H1 (cell line): ENCODE results near the gene LURAP1L. TPM values are rescaled to one million over a fixed set of nuclear protein-coding genes. Genes with fewer than 3 reads are reported as not detected.

Experiments
- CTCF ChIA-PET: fragments of 300-600 bp; sonication (Branson Sonifier 250); formaldehyde crosslinking; loops from one replicate; lab custom pipeline; 2021; ENCODE audit not compliant: partially characterized antibody; lab: Charles Lee
- POLR2A ChIA-PET: fragments of 300-600 bp; sonication (Branson Sonifier 250); formaldehyde crosslinking; loops from one replicate; lab custom pipeline; 2021; ENCODE audit warnings: inconsistent platforms; ENCODE audit not compliant: partially characterized antibody; lab: Charles Lee
- DNase-seq, 2 experiments: peaks; one replicate each; pipeline versions ENCODE4 v3.0.0 to v3.0.0-alpha.2; 2010 to 2022; ENCODE audit warnings: low spot score in 2 of 2, low read depth in 1 of 2, mixed read lengths in 1 of 2
- FAIRE-seq: peaks from 2 replicates; lab custom pipeline; 2011; peaks lifted over from hg19 to GRCh38; lab: Jason Lieb, UNC
- H2AFZ ChIP-seq: 2 replicates; pipeline ENCODE4 v1.8.1; 2012; ENCODE audit warnings: low read length, inconsistent platforms
- H2AK5ac ChIP-seq: 2 replicates; pipeline ENCODE4 v1.6.1; 2013; ENCODE audit warnings: low read depth, low read length
- H2BK120ac ChIP-seq: replicated peaks from 2 replicates; pipeline ENCODE3; 2013; ENCODE audit warnings: low read depth, low read length, inconsistent platforms
- H2BK12ac ChIP-seq: 2 replicates; pipeline ENCODE4 v1.6.1; 2013; ENCODE audit warnings: low read depth, low read length
- H2BK15ac ChIP-seq: 2 replicates; pipeline ENCODE4 v1.6.1; 2013; ENCODE audit warnings: low read length
- H2BK20ac ChIP-seq: 2 replicates; pipeline ENCODE4 v1.6.1; 2013; ENCODE audit warnings: low read length
- H2BK5ac ChIP-seq: 2 replicates; pipeline ENCODE4 v1.6.1; 2013; ENCODE audit warnings: low read depth, low read length
- H3K14ac ChIP-seq: 2 replicates; pipeline ENCODE4 v1.6.1; 2013; ENCODE audit warnings: inconsistent platforms; ENCODE audit not compliant: insufficient read length
- H3K18ac ChIP-seq: 2 replicates; pipeline ENCODE4 v1.6.1; 2013; ENCODE audit warnings: low read length; ENCODE audit errors: extremely low read depth
- H3K23ac ChIP-seq: 2 replicates; pipeline ENCODE4 v1.6.1; 2013; ENCODE audit warnings: inconsistent platforms; ENCODE audit not compliant: insufficient read length
- H3K23me2 ChIP-seq: 2 replicates; pipeline ENCODE4 v1.6.1; 2013; ENCODE audit warnings: low read depth, low read length
- H3K27ac ChIP-seq: 2 replicates; pipeline ENCODE4 v1.6.1; 2011; ENCODE audit warnings: low read depth, low read length, inconsistent platforms
- H3K27me3 ChIP-seq, 4 experiments: replicated peaks in 1 of 4; 1 replicate in 1 of 4; 2 replicates in 3 of 4; pipeline versions ENCODE4 v1.6.1 to v1.8.1; 2011 to 2013; ENCODE audit warnings: low read length in 3 of 4, mild to moderate bottlenecking in 3 of 4, inconsistent platforms in 2 of 4, mixed read lengths in 2 of 4, moderate library complexity in 1 of 4; ENCODE audit not compliant: control insufficient read depth in 3 of 4, insufficient read depth in 3 of 4; ENCODE audit errors: extremely low read depth in 1 of 4
- H3K36me3 ChIP-seq, 4 experiments: 2 replicates each; pipeline versions ENCODE4 v1.6.1 to v1.8.1; 2011 to 2013; ENCODE audit warnings: mild to moderate bottlenecking in 4 of 4, low read length in 3 of 4, moderate library complexity in 2 of 4, control low read depth in 1 of 4, inconsistent platforms in 1 of 4; ENCODE audit not compliant: insufficient read depth in 4 of 4, control insufficient read depth in 2 of 4
- H3K4ac ChIP-seq: replicated peaks from 2 replicates; pipeline ENCODE3; 2013; ENCODE audit warnings: low read length, low read depth, mixed read lengths, inconsistent platforms; ENCODE audit not compliant: insufficient read length
- H3K4me1 ChIP-seq, 4 experiments: replicated peaks in 1 of 4; 1 replicate in 1 of 4; 2 replicates in 3 of 4; pipeline versions ENCODE4 v1.6.1 to v1.8.1; 2011 to 2013; ENCODE audit warnings: low read length in 3 of 4, inconsistent platforms in 2 of 4, mixed read lengths in 1 of 4; ENCODE audit not compliant: insufficient read depth in 4 of 4, control insufficient read depth in 3 of 4
- H3K4me2 ChIP-seq, 2 experiments: 2 replicates each; pipeline versions ENCODE4 v1.6.1 to v1.8.1; 2011 to 2013; ENCODE audit warnings: low read depth in 2 of 2, low read length in 2 of 2, control low read depth in 1 of 2, inconsistent platforms in 1 of 2, mild to moderate bottlenecking in 1 of 2; ENCODE audit not compliant: insufficient read depth in 1 of 2
- H3K4me3 ChIP-seq, 4 experiments: fragments of 200-600, 300-600 bp in 1 of 4; sonication (generic), shearing (Covaris generic), sonication (Bioruptor Twin) in 1 of 4; 2 replicates each; pipeline versions ENCODE4 v1.5.1 to v1.8.1; 2011 to 2016; ENCODE audit warnings: low read length in 4 of 4, low read depth in 3 of 4, control low read depth in 2 of 4, inconsistent platforms in 2 of 4, mild to moderate bottlenecking in 2 of 4, mixed read lengths in 1 of 4, moderate library complexity in 1 of 4; ENCODE audit not compliant: insufficient read depth in 2 of 4; ENCODE audit errors: extremely low read depth in 1 of 4
- H3K56ac ChIP-seq: replicated peaks from 2 replicates; pipeline ENCODE3; 2013; ENCODE audit warnings: low read depth, mild to moderate bottlenecking, mixed read lengths, low read length, inconsistent platforms; ENCODE audit not compliant: insufficient read length
- H3K79me1 ChIP-seq: 2 replicates; pipeline ENCODE4 v1.6.1; 2013; ENCODE audit warnings: low read depth, low read length, control low read depth
- H3K79me2 ChIP-seq, 2 experiments: 2 replicates each; pipeline versions ENCODE4 v1.6.1 to v1.8.1; 2012 to 2013; ENCODE audit warnings: low read length in 2 of 2, mild to moderate bottlenecking in 2 of 2, inconsistent platforms in 1 of 2; ENCODE audit not compliant: insufficient read depth in 2 of 2, control insufficient read depth in 1 of 2
- H3K9ac ChIP-seq, 4 experiments: replicated peaks in 1 of 4; 1 replicate in 1 of 4; 2 replicates in 3 of 4; pipeline versions ENCODE4 v1.6.1 to v1.8.1; 2011 to 2013; ENCODE audit warnings: low read depth in 3 of 4, low read length in 3 of 4, control low read depth in 2 of 4, mild to moderate bottlenecking in 2 of 4, moderate library complexity in 2 of 4, inconsistent platforms in 1 of 4; ENCODE audit errors: extremely low read depth in 1 of 4
- H3K9me3 ChIP-seq, 2 experiments: 2 replicates each; pipeline versions ENCODE4 v1.6.1 to v1.8.1; 2012 to 2013; ENCODE audit warnings: mild to moderate bottlenecking in 2 of 2, moderate library complexity in 2 of 2, control low read depth in 1 of 2, inconsistent platforms in 1 of 2, low read depth in 1 of 2, low read length in 1 of 2, mixed read lengths in 1 of 2; ENCODE audit not compliant: insufficient read depth in 2 of 2
- H4K20me1 ChIP-seq, 2 experiments: replicated peaks in 1 of 2; 2 replicates each; pipeline versions ENCODE3 to v1.8.1; 2011 to 2013; ENCODE audit warnings: inconsistent platforms in 2 of 2, low read length in 2 of 2, mild to moderate bottlenecking in 1 of 2; ENCODE audit not compliant: insufficient read depth in 2 of 2, control insufficient read depth in 1 of 2
- H4K5ac ChIP-seq: 2 replicates; pipeline ENCODE4 v1.6.1; 2013; ENCODE audit warnings: low read length, low read depth, mixed read lengths, inconsistent platforms; ENCODE audit not compliant: insufficient read length
- H4K8ac ChIP-seq: 2 replicates; pipeline ENCODE4 v1.8.0; 2013; ENCODE audit warnings: mild to moderate bottlenecking, moderate library complexity, low read length, inconsistent platforms; ENCODE audit not compliant: insufficient read depth; ENCODE audit errors: extremely low read depth
- H4K91ac ChIP-seq: replicated peaks from 2 replicates; pipeline ENCODE3; 2013; ENCODE audit warnings: low read length, mixed read lengths, inconsistent platforms; ENCODE audit not compliant: insufficient read length
- CREB1 ChIP-seq: IDR thresholded peaks from 2 replicates; pipeline ENCODE4 v1.6.1; 2012; ENCODE audit warnings: inconsistent platforms
- EZH2 ChIP-seq: fragments of 200-600 bp; sonication (generic); IDR thresholded peaks from 2 replicates; pipeline ENCODE4 v1.7.1; 2012; ENCODE audit warnings: low read depth, mild to moderate bottlenecking, moderate library complexity, low read length, inconsistent platforms; ENCODE audit not compliant: severe bottlenecking
- HDAC2 ChIP-seq, 2 experiments: fragments of 300-600 bp in 1 of 2; sonication (generic) in 1 of 2; IDR thresholded peaks; 2 replicates each; pipeline ENCODE4 v1.6.1; 2011 to 2012; ENCODE audit warnings: low read depth in 2 of 2, low read length in 2 of 2, mild to moderate bottlenecking in 2 of 2, moderate library complexity in 2 of 2, borderline replicate concordance in 1 of 2, inconsistent platforms in 1 of 2
- MAFK ChIP-seq: IDR thresholded peaks from 2 replicates; pipeline ENCODE4 v1.6.1; 2012; ENCODE audit warnings: low read depth, mild to moderate bottlenecking, improper control_type of control experiment, low read length
- POLR2AphosphoS5 ChIP-seq: IDR thresholded peaks from 2 replicates; pipeline ENCODE4 v1.6.1; 2011; ENCODE audit warnings: low read depth, low read length
- SAP30 ChIP-seq: fragments of 300-600 bp; sonication (generic); IDR thresholded peaks from 2 replicates; pipeline ENCODE4 v1.7.1; 2012; ENCODE audit warnings: low read length, moderate library complexity, mild to moderate bottlenecking, inconsistent platforms; ENCODE audit not compliant: insufficient read depth, insufficient replicate concordance
- SP2 ChIP-seq: IDR thresholded peaks from 2 replicates; pipeline ENCODE4 v1.6.1; 2012; ENCODE audit warnings: mild to moderate bottlenecking, low read length, inconsistent platforms
- TAF1 ChIP-seq: IDR thresholded peaks from 2 replicates; pipeline ENCODE4 v1.6.1; 2011; ENCODE audit warnings: mild to moderate bottlenecking, low read depth, low read length
- WGBS, 2 experiments: shearing (Covaris generic) in 1 of 2; methylation state at CpG; one replicate each; pipeline versions ENCODE4 v1.1.6 to v1.1.7; 2013 to 2015; ENCODE audit warnings: low lambda C conversion rate in 2 of 2, mixed read lengths in 2 of 2, inconsistent platforms in 1 of 2, low coverage in 1 of 2, missing lambda C conversion rate in 1 of 2; ENCODE audit not compliant: insufficient replicate concordance in 2 of 2, insufficient coverage in 1 of 2, insufficient read length in 1 of 2; ENCODE audit errors: extremely low coverage in 1 of 2, missing lambda C conversion rate in 1 of 2; 5-methylcytosine and 5-hydroxymethylcytosine counted together
- polyA plus RNA-seq, 7 experiments: library from polyadenylated mRNA; depleted of rRNA in 3 of 7; stranded (reverse) in 5 of 7; unstranded in 2 of 7; fragments of >200 nt in 5 of 7; fragments of 200-250 nt in 2 of 7; gene quantifications; 1 replicate in 5 of 7; 2 replicates in 1 of 7; 4 replicates in 1 of 7; pipeline versions ENCODE4 v1.2.1 to v1.2.3, GENCODE V29; 2011 to 2013; ENCODE audit warnings: missing spikeins in 2 of 7, mixed read lengths in 2 of 7
- total RNA-seq: library from RNA; stranded (reverse); fragmentation: NEBNext Ultra II Directional; extraction: Animal tissue kit (Norgen Biotek cat#: 25700); gene quantifications from 2 replicates; pipeline ENCODE4 v1.2.1, GENCODE V29; 2021

The LURAP1L gene
- total and polyA plus RNA-seq, 2 of the 8 experiments (the other 6 are each of a cell fraction or from before 2014, with no cell fraction given) = 0.63 to 1.2 TPM

- H3K56ac ChIP-seq = no peak overlapping the region
- DNase-seq (no peak), FAIRE-seq (no peak)
- no peaks in the 10 kb centered on the region for H3K9me3 ChIP-seq
- ChIA-PET CTCF (interaction anchor here (1.0 to 1.6 kb wide), 5 partner anchors 9 to 23 kb away, joined by 3 to 5 read pairs (median 3); no protein-coding TSS in a partner anchor), POLR2A (no interaction called here)
- H3K4me2 ChIP-seq = no peak overlapping the region
- H3K36me3 ChIP-seq = no peaks in the 10 kb centered on the region
- no peak overlapping the region for H4K8ac ChIP-seq
- no peak overlapping the region for H3K18ac ChIP-seq
- no peak overlapping the region for H4K91ac ChIP-seq
- no peak overlapping the region for H2BK20ac ChIP-seq
- H2BK120ac ChIP-seq = no peak overlapping the region
- H2AFZ ChIP-seq = no peak overlapping the region
- H2BK5ac ChIP-seq = no peak overlapping the region
- H3K4me1 ChIP-seq = no peaks in the 10 kb centered on the region
- no peak overlapping the region for H3K27ac ChIP-seq
- no peaks in the 10 kb centered on the region for H3K23me2 ChIP-seq
- H4K5ac ChIP-seq = no peak overlapping the region
- no peak overlapping the region for H3K9ac ChIP-seq
- no peak overlapping the region for H2BK15ac ChIP-seq
- no peak overlapping the region for H2BK12ac ChIP-seq
- H3K27me3 ChIP-seq = no peaks in the 10 kb centered on the region
- no peak overlapping the region for H3K23ac ChIP-seq
- no peak overlapping the region for H3K4me3 ChIP-seq
- WGBS, 2 experiments = 88% methylated on average over 1 of the region's 1 CpG; no CpG with 5 or more reads in 1 of the 2 experiments
- no peaks in the 10 kb centered on the region for H3K79me1 ChIP-seq
- H4K20me1 ChIP-seq = no peaks in the 10 kb centered on the region
- H2AK5ac ChIP-seq = no peak overlapping the region
- H3K14ac ChIP-seq = no peak overlapping the region
- H3K4ac ChIP-seq = no peak overlapping the region
- H3K79me2 ChIP-seq = no peaks in the 10 kb centered on the region
- no peak for TF ChIP-seq SAP30
- TF ChIP-seq MAFK = no peak
- TF ChIP-seq EZH2 = no peak
- no peak for TF ChIP-seq TAF1
- TF ChIP-seq SP2 = no peak
- no peak for TF ChIP-seq CREB1
- no peak for TF ChIP-seq POLR2AphosphoS5
- no peak for TF ChIP-seq HDAC2 (IDR thresholded peaks at IDR 0.05; ENCODE audit: borderline replicate concordance in 1 of 2, low read depth in 2 of 2, low read length in 2 of 2)
Measured at GRCh38 chr9:12797037-12797436, 22.2 kb downstream of the LURAP1L start.
